Fibroblast of lung (primary cell): Measurements from ENCODE around the gene LRMDA. TPM values are rescaled to one million over a fixed set of nuclear protein-coding genes. Genes with fewer than 3 reads are reported as not detected.

Source experiments
- DNase-seq, 2 donors: peaks; one replicate each; pipeline versions ENCODE4 v3.0.0 to v3.0.0-alpha.2; 2010; ENCODE audit warnings: low read depth in 2 of 2
- H2AFZ ChIP-seq: 2 replicates; pipeline ENCODE4 v1.5.1; 2012; ENCODE audit warnings: low read length, control low read depth, inconsistent platforms
- H3K27ac ChIP-seq: 2 replicates; pipeline ENCODE4 v1.5.1; 2011; ENCODE audit warnings: low read length, control low read depth; ENCODE audit not compliant: insufficient read depth
- H3K27me3 ChIP-seq: 2 replicates; pipeline ENCODE4 v1.5.1; 2011; ENCODE audit warnings: mild to moderate bottlenecking, low read length; ENCODE audit not compliant: control insufficient read depth, insufficient read depth
- H3K36me3 ChIP-seq: 2 replicates; pipeline ENCODE4 v1.5.1; 2011; ENCODE audit warnings: low read length; ENCODE audit not compliant: control insufficient read depth, insufficient read depth
- H3K4me1 ChIP-seq: 2 replicates; pipeline ENCODE4 v1.5.1; 2011; ENCODE audit warnings: low read length; ENCODE audit not compliant: control insufficient read depth, insufficient read depth; ENCODE audit errors: extremely low read depth
- H3K4me2 ChIP-seq: 2 replicates; pipeline ENCODE4 v1.5.1; 2011; ENCODE audit warnings: low read length, control low read depth; ENCODE audit not compliant: insufficient read depth; ENCODE audit errors: extremely low read depth
- H3K4me3 ChIP-seq, 4 experiments: fragments of 200-600 bp in 1 of 4; sonication (generic) in 1 of 4; replicated peaks in 1 of 4; 2 replicates each; pipeline ENCODE4 v1.5.1; 2011 to 2016; ENCODE audit warnings: low read length in 4 of 4, low read depth in 3 of 4, mild to moderate bottlenecking in 3 of 4, control low read depth in 2 of 4, inconsistent platforms in 1 of 4, mixed read lengths in 1 of 4; ENCODE audit not compliant: insufficient read depth in 1 of 4; ENCODE audit errors: control extremely low read depth in 1 of 4
- H3K79me2 ChIP-seq: 2 replicates; pipeline ENCODE4 v1.5.1; 2012; ENCODE audit warnings: mild to moderate bottlenecking, low read length, inconsistent platforms; ENCODE audit not compliant: control insufficient read depth, insufficient read depth
- H3K9ac ChIP-seq: 2 replicates; pipeline ENCODE4 v1.5.1; 2011; ENCODE audit warnings: mild to moderate bottlenecking, low read length, control low read depth; ENCODE audit not compliant: insufficient read depth
- H3K9me3 ChIP-seq: 2 replicates; pipeline ENCODE4 v1.5.1; 2012; ENCODE audit warnings: low read depth, low read length; ENCODE audit not compliant: control insufficient read depth, insufficient read depth
- H4K20me1 ChIP-seq: 2 replicates; pipeline ENCODE4 v1.5.1; 2011; ENCODE audit warnings: low read length; ENCODE audit not compliant: control insufficient read depth, insufficient read depth; ENCODE audit errors: extremely low read depth
- CTCF ChIP-seq, 2 donors: IDR thresholded peaks in 1 of 2; conservative IDR thresholded peaks in 1 of 2; 1 replicate in 1 of 2; 2 replicates in 1 of 2; pipeline ENCODE4 v1.5.1; 2011 to 2012; ENCODE audit warnings: low read length in 2 of 2, control low read depth in 1 of 2, inconsistent platforms in 1 of 2, low read depth in 1 of 2, mild to moderate bottlenecking in 1 of 2
- EZH2 ChIP-seq: IDR thresholded peaks from 2 replicates; pipeline ENCODE4 v1.5.1; 2012; ENCODE audit warnings: low read length, control low read depth, mild to moderate bottlenecking; ENCODE audit errors: missing control alignments
- polyA plus RNA-seq, 2 donors: library from polyadenylated mRNA; depleted of rRNA in 1 of 2; stranded (reverse) in 1 of 2; unstranded in 1 of 2; fragments of >200 nt; gene quantifications; 2 replicates each; pipeline ENCODE4 v1.2.1, GENCODE V29; 2011 to 2012; ENCODE audit warnings: missing spikeins in 1 of 2
- total RNA-seq: library from RNA; depleted of rRNA; stranded (reverse); fragments of >200 nt; gene quantifications from 2 replicates; pipeline ENCODE4 v1.2.1, GENCODE V29; 2014

The LRMDA gene
- total and polyA plus RNA-seq, 2 donors (not counting 1 experiment from before 2014, with no cell fraction given), result 1.7 to 2.0 TPM

DNA sequence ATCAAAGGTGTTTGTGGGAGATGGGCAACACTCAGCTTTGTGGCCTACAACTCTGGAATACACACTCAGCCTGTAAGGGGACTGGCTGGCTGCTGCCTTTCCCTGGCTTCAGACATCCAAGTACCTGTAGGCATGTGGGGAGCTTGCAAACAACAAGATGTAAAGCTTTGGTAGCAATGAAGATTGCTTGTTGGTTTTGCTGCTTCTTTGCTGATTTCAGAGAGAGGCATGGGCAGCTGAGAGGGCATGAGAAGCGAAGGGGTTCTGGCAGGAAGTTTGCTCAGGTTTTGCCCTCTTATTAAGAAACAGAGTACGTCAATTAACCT lies 434.8 kb downstream of the LRMDA start:
- Histone ChIP-seq H3K9ac (no peak overlapping the region), H3K4me3 (no peak overlapping the region), H3K36me3 (no peaks in the 10 kb centered on the region), H2AFZ (no peak overlapping the region), H3K27me3 (no peaks in the 10 kb centered on the region), H4K20me1 (no peaks in the 10 kb centered on the region), H3K9me3 (no peaks in the 10 kb centered on the region), H3K79me2 (no peaks in the 10 kb centered on the region), H3K27ac (no peak overlapping the region), H3K4me1 (no peaks in the 10 kb centered on the region), H3K4me2 (no peak overlapping the region)
- TF ChIP-seq EZH2 (no peak), CTCF (conservative IDR thresholded peaks at IDR 0.05 in 1 of 2, IDR thresholded peaks at IDR 0.05 in 1 of 2; ENCODE audit: low read depth in 1 of 2, low read length in 2 of 2) (no peak)
- DNase-seq, result no peak

- no peak overlapping the region for H3K4me3 ChIP-seq
- TF ChIP-seq CTCF (conservative IDR thresholded peaks at IDR 0.05 in 1 of 2, IDR thresholded peaks at IDR 0.05 in 1 of 2; ENCODE audit: low read depth in 1 of 2, low read length in 2 of 2), result no peak
- TF ChIP-seq EZH2, result no peak
- no peaks in the 10 kb centered on the region for H3K36me3 ChIP-seq
- H3K27ac ChIP-seq, result no peak overlapping the region
- H3K9me3 ChIP-seq, result no peaks in the 10 kb centered on the region
- no peak overlapping the region for H3K9ac ChIP-seq
- no peaks in the 10 kb centered on the region for H3K4me1 ChIP-seq
- H3K4me2 ChIP-seq, result no peak overlapping the region
- no peak overlapping the region for H2AFZ ChIP-seq
- no peaks in the 10 kb centered on the region for H3K27me3 ChIP-seq
- no peaks in the 10 kb centered on the region for H4K20me1 ChIP-seq
- DNase-seq, result no peak
- H3K79me2 ChIP-seq, result no peaks in the 10 kb centered on the region
Measured at GRCh38 chr10:75866731-75867130, 435.3 kb downstream of the LRMDA start.

DNA sequence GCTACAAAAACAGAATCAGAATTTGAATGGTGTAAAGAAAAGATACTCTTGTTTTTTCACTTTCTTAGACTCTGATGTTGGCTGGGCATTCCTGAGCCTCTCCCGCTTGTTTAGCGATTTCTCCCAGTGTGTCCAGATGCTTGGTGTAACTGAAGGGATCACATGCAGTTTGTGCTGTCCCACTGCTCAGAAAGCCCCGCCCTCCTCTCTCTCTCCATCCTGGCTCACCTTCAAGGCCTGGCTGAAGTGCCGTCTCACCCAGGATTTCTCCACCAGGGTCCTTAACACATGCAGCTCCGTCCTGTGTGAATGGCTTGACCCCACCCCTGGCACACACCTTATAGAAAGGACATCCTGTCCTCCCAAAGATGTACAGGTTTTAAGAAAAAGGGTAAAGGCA lies 437.1 kb downstream of the LRMDA start:
- Histone ChIP-seq H3K4me2 (no peak overlapping the region), H3K36me3 (no peaks in the 10 kb centered on the region), H3K9me3 (no peaks in the 10 kb centered on the region), H3K27me3 (no peaks in the 10 kb centered on the region), H3K4me3 (no peak overlapping the region), H3K9ac (no peak overlapping the region), H2AFZ (no peak overlapping the region), H4K20me1 (no peaks in the 10 kb centered on the region), H3K27ac (no peak overlapping the region), H3K4me1 (no peaks in the 10 kb centered on the region), H3K79me2 (no peaks in the 10 kb centered on the region)
- no peak for DNase-seq
- TF ChIP-seq CTCF (conservative IDR thresholded peaks at IDR 0.05 in 1 of 2, IDR thresholded peaks at IDR 0.05 in 1 of 2; ENCODE audit: low read depth in 1 of 2, low read length in 2 of 2) (no peak), EZH2 (no peak)
